Measurements from ENCODE around the gene TRIO.

Gene TRIO

GRCh38 chr5:14557203-14557770 is 414.1 kb downstream of the TRIO start:
- DNase-seq (ENCODE audit: low spot score), result no peak

GRCh38 chr5:14557791-14558415 is 414.8 kb downstream of the TRIO start:
- no peak for DNase-seq (ENCODE audit: low spot score)
